Adrenal gland (tissue), 12 donors: Measurements from ENCODE around the gene PDE8A. TPM values are rescaled to one million over a fixed set of nuclear protein-coding genes. Genes with fewer than 3 reads are reported as not detected.

Source experiments
- DNase-seq, 7 donors: peaks; one replicate each; pipeline ENCODE4 v3.0.0-alpha.2; 2019 to 2020
- H3K27ac ChIP-seq, 5 donors: fragments of 200-600 bp; sonication (generic) in 4 of 5; 1 replicate in 3 of 5; 2 replicates in 2 of 5; pipeline versions ENCODE4 v1.5.1 to v1.8.0; 2016 to 2020; ENCODE audit warnings: mild to moderate bottlenecking in 1 of 5
- H3K27me3 ChIP-seq: fragments of 200-600 bp; 2 replicates; pipeline ENCODE4 v1.8.0; 2021
- H3K36me3 ChIP-seq, 2 donors: fragments of 200-600 bp; replicated peaks in 1 of 2; 1 replicate in 1 of 2; 2 replicates in 1 of 2; pipeline versions ENCODE4 v1.5.1 to v1.8.0; 2018 to 2022
- H3K4me1 ChIP-seq, 2 donors: fragments of 200-600 bp; replicated peaks in 1 of 2; 1 replicate in 1 of 2; 2 replicates in 1 of 2; pipeline versions ENCODE4 v1.5.1 to v1.8.0; 2018 to 2021
- H3K4me3 ChIP-seq, 4 donors: fragments of 200-600 bp; sonication (generic) in 3 of 4; one replicate each; pipeline ENCODE4 v1.5.1; 2016 to 2018
- H3K9me3 ChIP-seq, 3 donors: fragments of 200-600 bp; sonication (generic) in 1 of 3; replicated peaks in 1 of 3; 1 replicate in 2 of 3; 2 replicates in 1 of 3; pipeline versions ENCODE4 v1.5.1 to v1.8.0; 2016 to 2021
- POLR2A ChIP-seq, 2 donors: fragments of 450-650 bp; IDR thresholded peaks; one replicate each; pipeline ENCODE4 v1.6.1; 2017; ENCODE audit warnings: antibody characterized with exemption in 2 of 2, mild to moderate bottlenecking in 2 of 2, moderate library complexity in 1 of 2
- WGBS, 4 donors: extraction: QIAGEN DNeasy Blood & Tissue Kit in 2 of 4; methylation state at CpG; one replicate each; pipeline versions ENCODE4 v1.1.5 to v1.1.7; 2013 to 2017; 5-methylcytosine and 5-hydroxymethylcytosine counted together
- intact Hi-C, 2 donors: fragments of 100-400 bp; cut with DNase I; formaldehyde crosslinking; loops; one replicate each; pipeline versions ENCODE4 v1.14.1 to v1.15.0; 2022 to 2023
- polyA plus RNA-seq, 3 donors: library from polyadenylated mRNA; stranded (reverse); fragments of 200-250 nt in 2 of 3; fragments of 350-450 nt in 1 of 3; fragmentation: Illumina TruSeq in 1 of 3; extraction: RNeasy Lipid Tissue Mini Kit (QIAGEN cat#74804) in 1 of 3; gene quantifications; one replicate each; pipeline ENCODE4 v1.2.3, GENCODE V29; 2013 to 2014
- total RNA-seq, 9 donors: library from RNA; depleted of rRNA in 4 of 9; stranded (reverse); fragments of >200 nt in 4 of 9; fragments of 120-200 nt in 1 of 9; fragmentation: NEBNext Ultra II Directional in 1 of 9; extraction: Animal tissue kit (Norgen Biotek cat#: 25700) in 1 of 9; gene quantifications; one replicate each; pipeline versions ENCODE4 v1.1.0 to v1.2.4, GENCODE V29; 2013 to 2023
- TF ChIP-seq, protein P1 (sequence below), 6 experiments: fragments of 450-650 bp in 4 of 6; fragments of 200-600 bp in 2 of 6; sonication (generic) in 1 of 6; IDR thresholded peaks; 1 replicate in 5 of 6; 2 replicates in 1 of 6; pipeline versions ENCODE4 v1.5.1 to v1.8.0; 2016 to 2021; ENCODE audit warnings: antibody characterized with exemption in 6 of 6, mild to moderate bottlenecking in 2 of 6, moderate library complexity in 1 of 6
- donor health status: healthy with polysubstance abuse.
- donor health status: Bipolar disorder and iron deficiency.
- donor health status: DM: yes; HTN: yes; CAD: no.
- donor health status: DM: no; HTN: no; CAD: no.
- donor health status: DM: no; HTN: no; CAD: no.
- donor health status: DM: yes; HTN: yes; CAD: no.

The PDE8A gene
- total and polyA plus RNA-seq, 12 donors: 47.3 to 123 (median 66.4) TPM

DNA sequence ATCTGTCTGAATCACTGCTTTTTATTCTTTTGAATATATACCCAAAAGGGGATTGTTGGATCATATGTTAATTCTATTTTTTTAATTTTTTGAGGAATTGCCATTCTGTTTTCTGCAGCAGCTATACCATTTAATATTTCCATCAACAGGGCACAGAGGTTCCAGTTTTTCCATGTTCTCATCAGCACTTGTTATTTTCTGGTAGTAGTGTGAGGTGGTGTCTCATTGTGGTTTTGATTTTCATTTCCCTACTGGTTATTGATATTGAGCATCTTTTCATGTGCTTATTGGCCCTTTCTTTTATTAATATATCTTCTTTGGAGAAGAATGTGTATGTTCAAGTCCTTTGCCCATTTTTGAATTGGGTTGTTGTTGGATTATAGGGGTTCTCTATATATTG lies 68.1 kb downstream of the PDE8A start:
- Histone ChIP-seq H3K4me3 (no peak overlapping the region), H3K27me3 (no peaks in the 10 kb centered on the region), H3K36me3 (no peaks in the 10 kb centered on the region), H3K9me3 (no peaks in the 10 kb centered on the region), H3K27ac (no peak overlapping the region), H3K4me1 (peaks cover 0 to 33% of the 10 kb centered on the region in 2 donors)
- TF ChIP-seq POLR2A (IDR thresholded peaks at IDR 0.05): no peak
- TF ChIP-seq, protein P1, sequence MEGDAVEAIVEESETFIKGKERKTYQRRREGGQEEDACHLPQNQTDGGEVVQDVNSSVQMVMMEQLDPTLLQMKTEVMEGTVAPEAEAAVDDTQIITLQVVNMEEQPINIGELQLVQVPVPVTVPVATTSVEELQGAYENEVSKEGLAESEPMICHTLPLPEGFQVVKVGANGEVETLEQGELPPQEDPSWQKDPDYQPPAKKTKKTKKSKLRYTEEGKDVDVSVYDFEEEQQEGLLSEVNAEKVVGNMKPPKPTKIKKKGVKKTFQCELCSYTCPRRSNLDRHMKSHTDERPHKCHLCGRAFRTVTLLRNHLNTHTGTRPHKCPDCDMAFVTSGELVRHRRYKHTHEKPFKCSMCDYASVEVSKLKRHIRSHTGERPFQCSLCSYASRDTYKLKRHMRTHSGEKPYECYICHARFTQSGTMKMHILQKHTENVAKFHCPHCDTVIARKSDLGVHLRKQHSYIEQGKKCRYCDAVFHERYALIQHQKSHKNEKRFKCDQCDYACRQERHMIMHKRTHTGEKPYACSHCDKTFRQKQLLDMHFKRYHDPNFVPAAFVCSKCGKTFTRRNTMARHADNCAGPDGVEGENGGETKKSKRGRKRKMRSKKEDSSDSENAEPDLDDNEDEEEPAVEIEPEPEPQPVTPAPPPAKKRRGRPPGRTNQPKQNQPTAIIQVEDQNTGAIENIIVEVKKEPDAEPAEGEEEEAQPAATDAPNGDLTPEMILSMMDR (IDR thresholded peaks at IDR 0.05): no peak
- intact Hi-C loops: loop anchor here (10.0 kb wide), 1 partner anchor 95 kb away; no protein-coding TSS in a partner anchor
- no peak for DNase-seq

DNA sequence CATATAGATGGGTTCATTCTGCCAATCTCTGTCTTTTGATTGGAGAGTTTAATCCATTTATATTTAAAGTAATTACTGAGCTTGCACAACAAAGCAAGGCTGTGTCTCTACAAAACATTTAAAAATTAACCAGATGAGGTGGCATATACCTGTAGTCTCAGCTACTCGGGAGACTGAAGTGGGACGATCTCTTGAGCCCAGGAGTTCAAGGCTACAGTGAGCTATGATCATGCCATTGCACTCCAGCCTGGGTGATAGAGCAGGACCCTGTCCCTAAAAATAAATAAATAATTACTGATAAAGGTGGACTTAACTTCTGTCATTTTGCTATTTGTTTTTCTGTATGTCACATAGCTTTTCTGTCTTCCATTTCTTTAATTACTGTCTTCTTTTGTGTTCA lies 78.1 kb downstream of the PDE8A start:
- Histone ChIP-seq H3K27ac (no peak overlapping the region), H3K4me1 (no peaks in the 10 kb centered on the region), H3K9me3 (no peaks in the 10 kb centered on the region), H3K27me3 (no peaks in the 10 kb centered on the region), H3K4me3 (no peak overlapping the region), H3K36me3 (no peaks in the 10 kb centered on the region)
- TF ChIP-seq, protein P1 (IDR thresholded peaks at IDR 0.05): no peak
- TF ChIP-seq POLR2A (IDR thresholded peaks at IDR 0.05): no peak
- WGBS, 4 donors: 39 to 73% (median 67%) methylated on average over 2 of the region's 2 CpGs
- no peak for DNase-seq
- intact Hi-C loops: no loop called here

DNA sequence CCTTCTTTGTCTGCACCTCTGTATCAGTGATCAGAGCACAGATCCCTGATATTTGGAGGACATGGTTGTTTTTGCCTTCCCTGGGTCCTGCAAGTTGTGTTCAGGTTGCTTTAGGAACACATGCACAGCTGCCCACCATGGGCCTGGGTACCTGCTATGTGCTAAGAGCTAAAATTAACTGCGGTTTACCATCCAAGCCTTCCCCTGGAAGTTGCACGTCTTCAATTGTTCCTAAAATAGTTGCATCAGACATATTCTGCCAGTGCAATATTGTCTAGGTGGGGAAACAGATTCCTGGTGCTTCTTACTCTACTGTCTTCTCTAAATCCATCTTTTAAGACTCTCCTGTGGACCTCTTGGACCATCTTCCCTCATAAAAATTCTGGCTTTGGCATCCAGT lies 80.9 kb downstream of the PDE8A start:
- 79 to 89% (median 87%) methylated on average over 2 of the region's 2 CpGs for WGBS, 4 donors
- intact Hi-C loops: no loop called here
- TF ChIP-seq, protein P1 (IDR thresholded peaks at IDR 0.05): no peak
- no peak for TF ChIP-seq POLR2A (IDR thresholded peaks at IDR 0.05)

DNA sequence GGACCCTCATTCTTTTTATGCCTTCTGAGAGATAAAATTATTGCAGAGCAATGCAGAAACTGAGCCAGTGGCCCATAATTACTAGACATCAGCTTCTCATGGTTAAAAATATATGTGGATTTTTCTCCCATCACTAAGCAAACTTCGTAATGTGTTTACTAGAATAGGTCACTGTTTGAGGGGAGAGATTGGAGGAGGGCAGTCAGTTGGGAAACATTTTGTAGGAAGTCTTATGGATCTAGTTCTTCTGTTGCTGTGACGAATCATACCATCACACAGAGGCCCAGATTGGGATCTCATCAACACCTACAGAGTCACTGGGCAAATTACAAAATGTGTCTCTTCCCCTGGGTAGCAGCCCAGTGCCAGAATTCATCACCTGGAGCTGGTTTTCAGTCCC lies 81.4 kb downstream of the PDE8A start:
- TF ChIP-seq, protein P1 (IDR thresholded peaks at IDR 0.05): no peak
- TF ChIP-seq POLR2A (IDR thresholded peaks at IDR 0.05): no peak
- H3K36me3 ChIP-seq: no peaks in the 10 kb centered on the region
- WGBS, 4 donors: 94 to 99% (median 96%) methylated on average over 2 of the region's 2 CpGs
- no peak overlapping the region for H3K4me3 ChIP-seq
- no peak overlapping the region for H3K27ac ChIP-seq
- DNase-seq: no peak
- intact Hi-C loops: no loop called here
- no peaks in the 10 kb centered on the region for H3K4me1 ChIP-seq
- H3K27me3 ChIP-seq: no peaks in the 10 kb centered on the region
- no peaks in the 10 kb centered on the region for H3K9me3 ChIP-seq

More for the DNA sequence above, 80.9 kb downstream of the PDE8A start:
- Histone ChIP-seq H3K4me1 (no peaks in the 10 kb centered on the region), H3K27me3 (no peaks in the 10 kb centered on the region), H3K9me3 (no peaks in the 10 kb centered on the region), H3K4me3 (no peak overlapping the region), H3K27ac (no peak overlapping the region), H3K36me3 (no peaks in the 10 kb centered on the region)
- DNase-seq: no peak
